Endothelial cell of umbilical vein (primary cell): ENCODE measurements around the gene DPP6. TPM values are rescaled to one million over a fixed set of nuclear protein-coding genes. Genes with fewer than 3 reads are reported as not detected.

Source experiments
- BruUV-seq: library from RNA; stranded (reverse); fragments of 400-500 nt; replicated peaks from 2 replicates; lab custom pipeline; 2021; lab: Mats Ljungman, UMichigan
- CTCF ChIA-PET: fragments of 300-600, 350-600 bp; sonication (Branson Sonifier 250); formaldehyde crosslinking; loops from one replicate; lab custom pipeline; 2021; ENCODE audit warnings: antibody characterized with exemption, inconsistent platforms; lab: Charles Lee
- POLR2A ChIA-PET: fragments of 300-600, 350-600 bp; sonication (Branson Sonifier 250); formaldehyde crosslinking; loops from one replicate; lab custom pipeline; 2021; ENCODE audit warnings: antibody characterized with exemption, inconsistent platforms; lab: Charles Lee
- DNase-seq: peaks from one replicate; pipeline ENCODE4 v3.0.0-alpha.2; 2011; ENCODE audit warnings: low read depth, low spot score
- FAIRE-seq: peaks from 2 replicates; lab custom pipeline; 2011; peaks lifted over from hg19 to GRCh38; lab: Jason Lieb, UNC
- H2AFZ ChIP-seq: 2 replicates; pipeline ENCODE4 v1.6.0; 2012; ENCODE audit warnings: low read depth, low read length, control low read depth, inconsistent platforms
- H3K27ac ChIP-seq: 2 replicates; pipeline ENCODE4 v1.5.1; 2011; ENCODE audit warnings: low read depth, mild to moderate bottlenecking, control low read depth, low read length, moderate library complexity; ENCODE audit not compliant: insufficient read depth
- H3K27me3 ChIP-seq, 2 experiments: 2 replicates each; pipeline versions ENCODE4 v1.6.0 to v1.6.1; 2011; ENCODE audit warnings: low read length in 2 of 2, mixed read lengths in 1 of 2; ENCODE audit not compliant: control insufficient read depth in 2 of 2, insufficient read depth in 2 of 2
- H3K36me3 ChIP-seq, 2 experiments: 2 replicates in 1 of 2; 3 replicates in 1 of 2; pipeline ENCODE4 v1.5.1; 2011; ENCODE audit warnings: low read length in 2 of 2, mild to moderate bottlenecking in 1 of 2, moderate library complexity in 1 of 2; ENCODE audit not compliant: control insufficient read depth in 2 of 2, insufficient read depth in 2 of 2; ENCODE audit errors: extremely low read depth in 1 of 2
- H3K4me1 ChIP-seq: 3 replicates; pipeline ENCODE4 v1.5.1; 2011; ENCODE audit warnings: mild to moderate bottlenecking, low read length; ENCODE audit not compliant: control insufficient read depth, insufficient read depth; ENCODE audit errors: extremely low read depth
- H3K4me2 ChIP-seq: 2 replicates; pipeline ENCODE4 v1.6.1; 2011; ENCODE audit warnings: low read length, control low read depth, mixed read lengths; ENCODE audit not compliant: insufficient read depth
- H3K4me3 ChIP-seq, 3 experiments: fragments of 200-600 bp in 1 of 3; sonication (generic), shearing (Covaris generic) in 1 of 3; replicated peaks in 1 of 3; 2 replicates each; pipeline ENCODE4 v1.5.1; 2011 to 2016; ENCODE audit warnings: control low read depth in 3 of 3, low read length in 3 of 3, mild to moderate bottlenecking in 2 of 3, inconsistent platforms in 1 of 3, low read depth in 1 of 3, moderate library complexity in 1 of 3; ENCODE audit not compliant: insufficient read depth in 1 of 3
- H3K79me2 ChIP-seq: 2 replicates; pipeline ENCODE4 v1.6.0; 2012; ENCODE audit warnings: low read length, inconsistent platforms; ENCODE audit not compliant: control insufficient read depth, insufficient read depth
- H3K9ac ChIP-seq: replicated peaks from 2 replicates; pipeline ENCODE3; 2011; ENCODE audit warnings: low read length, control low read depth; ENCODE audit not compliant: insufficient read depth; ENCODE audit errors: extremely low read depth
- H3K9me1 ChIP-seq: replicated peaks from 3 replicates; pipeline ENCODE4 v1.6.0; 2011; ENCODE audit warnings: mild to moderate bottlenecking, low read length; ENCODE audit not compliant: control insufficient read depth, insufficient read depth; ENCODE audit errors: extremely low read depth
- H3K9me3 ChIP-seq: replicated peaks from 2 replicates; pipeline ENCODE4 v1.5.1; 2012; ENCODE audit warnings: low read length, inconsistent platforms; ENCODE audit not compliant: control insufficient read depth, insufficient read depth
- H4K20me1 ChIP-seq: replicated peaks from 2 replicates; pipeline ENCODE3; 2011; ENCODE audit warnings: mild to moderate bottlenecking, low read length; ENCODE audit not compliant: control insufficient read depth, insufficient read depth; ENCODE audit errors: extremely low read depth
- EZH2 ChIP-seq: IDR thresholded peaks from 2 replicates; pipeline ENCODE4 v1.6.1; 2012; ENCODE audit warnings: borderline replicate concordance, low read depth, mild to moderate bottlenecking, moderate library complexity, low read length, inconsistent platforms; ENCODE audit not compliant: severe bottlenecking
- FOS ChIP-seq: IDR thresholded peaks from 2 replicates; pipeline ENCODE4 v1.6.1; 2011; ENCODE audit warnings: mild to moderate bottlenecking, low read length, moderate library complexity, borderline replicate concordance; ENCODE audit not compliant: insufficient read depth
- GATA2 ChIP-seq: IDR thresholded peaks from 2 replicates; pipeline ENCODE4 v1.7.0; 2011; ENCODE audit warnings: low read depth, mild to moderate bottlenecking, moderate library complexity, mixed read lengths, low read length; ENCODE audit not compliant: insufficient read length, insufficient read depth
- JUN ChIP-seq: IDR thresholded peaks from 2 replicates; pipeline ENCODE4 v1.6.1; 2011; ENCODE audit warnings: borderline replicate concordance, low read depth; ENCODE audit not compliant: insufficient read length, insufficient read depth
- MYC ChIP-seq: IDR thresholded peaks from one replicate; pipeline ENCODE4 v1.6.1; 2011; ENCODE audit warnings: mild to moderate bottlenecking, low read depth, low read length
- POLR2A ChIP-seq: IDR thresholded peaks from 2 replicates; pipeline ENCODE4 v1.6.1; 2012; ENCODE audit warnings: low read depth, mild to moderate bottlenecking, control low read depth, low read length
- POLR2AphosphoS5 ChIP-seq: IDR thresholded peaks from 2 replicates; pipeline ENCODE4 v1.6.1; 2012; ENCODE audit warnings: low read depth, mild to moderate bottlenecking, control low read depth, low read length, moderate library complexity; ENCODE audit not compliant: insufficient read depth
- dilution Hi-C: fragments of 300-500 bp; cut with MboI; formaldehyde crosslinking; loops from one replicate; pipeline ENCODE4 v1.15.0; 2019; ENCODE audit warnings: low sequenced_read_pairs; ENCODE audit not compliant: extremely low pct_ligation_motif_present
- intact Hi-C: fragments of 100-400 bp; cut with micrococcal nuclease; formaldehyde crosslinking; loops from one replicate; pipeline ENCODE4 v1.10.0; 2022
- polyA plus RNA-seq, 4 experiments: library from polyadenylated mRNA; depleted of rRNA in 3 of 4; stranded (reverse) in 3 of 4; unstranded in 1 of 4; fragments of >200 nt; gene quantifications; 2 replicates each; pipeline versions ENCODE4 v1.2.1 to v1.2.3, GENCODE V29; 2011 to 2012; ENCODE audit warnings: missing spikeins in 1 of 4
- total RNA-seq: library from RNA; stranded (reverse); gene quantifications from 2 replicates; pipeline ENCODE4 v1.2.3, GENCODE V29; 2021
- TF ChIP-seq, protein P1 (sequence below): IDR thresholded peaks from 2 replicates; pipeline ENCODE4 v1.6.1; 2011; ENCODE audit not compliant: insufficient read depth, insufficient read length
- TF ChIP-seq, protein P2 (sequence below), 2 donors: IDR thresholded peaks; 1 replicate in 1 of 2; 2 replicates in 1 of 2; pipeline ENCODE4 v1.5.1; 2011; ENCODE audit warnings: low read length in 2 of 2, mild to moderate bottlenecking in 2 of 2, moderate library complexity in 2 of 2, control low read depth in 1 of 2, inconsistent platforms in 1 of 2, low read depth in 1 of 2; ENCODE audit not compliant: insufficient read depth in 1 of 2; ENCODE audit errors: extremely low read depth in 1 of 2

DPP6 gene
- total and polyA plus RNA-seq, 2 donors (not counting 3 experiments of a cell fraction or from before 2014, with no cell fraction given) = not detected

DNA sequence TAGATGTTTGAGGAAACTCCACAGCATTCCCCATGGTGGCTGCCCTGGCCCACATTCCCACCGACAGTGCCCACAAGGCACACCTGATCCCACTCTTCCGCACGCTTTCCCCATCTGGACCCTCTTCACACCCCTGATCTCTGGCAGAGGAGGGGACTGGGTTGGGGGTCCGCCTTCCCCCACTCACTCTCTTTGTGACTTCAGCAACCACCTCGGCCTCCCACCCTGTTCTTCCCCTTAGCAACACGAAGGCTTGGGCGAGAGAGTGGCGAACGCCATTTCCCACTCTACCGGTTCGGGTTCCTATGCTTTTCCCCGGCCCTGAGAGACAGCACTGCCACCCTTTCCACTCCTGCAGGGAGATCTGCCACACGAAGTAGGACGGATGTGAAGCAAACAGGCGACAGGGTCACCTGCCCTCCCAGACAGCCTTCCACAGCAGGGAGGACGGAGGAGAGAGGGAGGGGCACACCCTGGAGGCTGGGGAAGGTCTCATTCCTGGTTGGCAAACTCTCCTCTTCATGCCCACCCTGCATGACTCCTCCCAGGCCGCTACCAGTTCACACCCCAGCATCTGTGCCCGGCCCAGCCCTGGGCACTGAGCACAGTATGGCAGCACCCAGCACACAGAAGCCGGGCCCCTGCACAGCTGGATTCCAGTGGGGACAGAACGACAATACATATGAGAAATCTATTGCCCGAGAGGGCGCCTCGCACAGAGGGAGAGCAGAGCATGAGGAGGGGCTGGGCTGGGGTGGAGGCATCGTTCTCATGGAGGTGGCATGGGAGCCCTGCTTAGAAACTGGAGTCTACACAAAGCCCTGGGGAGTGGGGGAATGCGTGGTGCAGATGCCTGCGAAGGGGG, 857.3 kb downstream of the DPP6 start:
- Histone ChIP-seq H3K9ac (no peak overlapping the region), H3K4me3 (no peak overlapping the region), H2AFZ (no peak overlapping the region), H3K79me2 (no peaks in the 10 kb centered on the region), H3K4me2 (no peak overlapping the region), H4K20me1 (no peaks in the 10 kb centered on the region), H3K9me3 (no peaks in the 10 kb centered on the region), H3K9me1 (no peaks in the 10 kb centered on the region), H3K27ac (no peak overlapping the region), H3K27me3 (peaks cover 0 to 6% of the 10 kb centered on the region in 2 experiments), H3K4me1 (peaks cover 4% of the 10 kb centered on the region), H3K36me3 (no peaks in the 10 kb centered on the region)
- BruUV-seq = no TSS peak
- no peak for TF ChIP-seq MYC
- TF ChIP-seq, protein P1, sequence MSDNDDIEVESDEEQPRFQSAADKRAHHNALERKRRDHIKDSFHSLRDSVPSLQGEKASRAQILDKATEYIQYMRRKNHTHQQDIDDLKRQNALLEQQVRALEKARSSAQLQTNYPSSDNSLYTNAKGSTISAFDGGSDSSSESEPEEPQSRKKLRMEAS = no peak
- TF ChIP-seq EZH2 = no peak
- no peak for TF ChIP-seq JUN
- no peak for TF ChIP-seq GATA2
- TF ChIP-seq, protein P2, sequence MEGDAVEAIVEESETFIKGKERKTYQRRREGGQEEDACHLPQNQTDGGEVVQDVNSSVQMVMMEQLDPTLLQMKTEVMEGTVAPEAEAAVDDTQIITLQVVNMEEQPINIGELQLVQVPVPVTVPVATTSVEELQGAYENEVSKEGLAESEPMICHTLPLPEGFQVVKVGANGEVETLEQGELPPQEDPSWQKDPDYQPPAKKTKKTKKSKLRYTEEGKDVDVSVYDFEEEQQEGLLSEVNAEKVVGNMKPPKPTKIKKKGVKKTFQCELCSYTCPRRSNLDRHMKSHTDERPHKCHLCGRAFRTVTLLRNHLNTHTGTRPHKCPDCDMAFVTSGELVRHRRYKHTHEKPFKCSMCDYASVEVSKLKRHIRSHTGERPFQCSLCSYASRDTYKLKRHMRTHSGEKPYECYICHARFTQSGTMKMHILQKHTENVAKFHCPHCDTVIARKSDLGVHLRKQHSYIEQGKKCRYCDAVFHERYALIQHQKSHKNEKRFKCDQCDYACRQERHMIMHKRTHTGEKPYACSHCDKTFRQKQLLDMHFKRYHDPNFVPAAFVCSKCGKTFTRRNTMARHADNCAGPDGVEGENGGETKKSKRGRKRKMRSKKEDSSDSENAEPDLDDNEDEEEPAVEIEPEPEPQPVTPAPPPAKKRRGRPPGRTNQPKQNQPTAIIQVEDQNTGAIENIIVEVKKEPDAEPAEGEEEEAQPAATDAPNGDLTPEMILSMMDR (IDR thresholded peaks at IDR 0.05; ENCODE audit: extremely low read depth in 1 of 2, insufficient read depth in 1 of 2, low read depth in 1 of 2, low read length in 2 of 2) = no peak
- no peak for TF ChIP-seq POLR2A
- TF ChIP-seq POLR2AphosphoS5 = no peak
- TF ChIP-seq FOS = no peak
- dilution Hi-C loops (no loop called here), intact Hi-C loops (loop anchor here (5.0 kb wide), 1 partner anchor 623 kb away; no protein-coding TSS in a partner anchor)
- no peak for FAIRE-seq
- ChIA-PET CTCF (no interaction called here), POLR2A (no interaction called here)
- DNase-seq = no peak
